ENCODE data around the gene MATN1. TPM values are rescaled to one million over a fixed set of nuclear protein-coding genes. Genes with fewer than 3 reads are reported as not detected.

The MATN1 gene
- total and polyA plus RNA-seq, 2 experiments from 2014 or later = 0.32 TPM; not detected in 1

DNA sequence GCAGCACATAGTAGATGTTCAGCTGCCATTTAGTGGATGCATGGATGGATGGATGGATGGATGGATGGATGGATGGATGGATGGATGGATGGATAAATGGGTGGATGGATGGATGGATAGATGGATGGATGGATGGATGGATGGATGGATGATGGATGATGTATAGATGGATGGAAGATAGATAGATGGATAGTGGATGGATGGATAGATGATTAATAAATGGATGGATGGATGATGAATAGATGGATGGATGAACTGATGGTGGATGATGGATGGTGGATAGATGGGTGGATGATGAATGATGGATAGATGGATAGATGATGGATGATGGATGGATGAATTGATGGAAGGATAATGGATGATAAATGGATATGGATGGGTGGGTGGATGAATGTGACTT, 20.6 kb downstream of the MATN1 start:
- in situ Hi-C loops (cut with MboI) = loop anchor here (25.0 kb wide), 1 partner anchor 1466 kb away; the partner anchor contains the start of genes MECR and PTPRU
- H3K36me3 ChIP-seq (ENCODE audit: low read depth) = no peaks in the 10 kb centered on the region

DNA sequence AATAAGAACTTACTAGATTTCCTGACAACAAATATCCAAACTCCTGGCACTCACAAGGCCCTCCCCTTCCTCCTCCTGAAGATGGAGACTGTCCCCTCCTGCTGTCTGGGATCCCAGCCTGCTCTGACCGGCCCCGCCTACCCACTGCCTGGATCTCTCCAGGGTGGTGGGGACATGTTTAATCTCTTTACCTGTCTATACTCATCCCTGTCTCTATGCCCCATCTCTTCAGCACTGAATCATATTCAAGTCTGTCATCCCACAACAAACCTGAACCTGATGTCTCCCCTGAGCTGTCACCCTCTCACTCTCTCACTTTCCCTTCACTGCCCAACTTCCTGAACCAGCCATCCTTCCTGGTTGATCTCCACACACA, 22.1 kb downstream of the MATN1 start:
- in situ Hi-C loops (cut with MboI) = loop anchor here (25.0 kb wide), 1 partner anchor 1464 kb away; the partner anchor contains the start of genes MECR and PTPRU
- peaks cover 17% of the 10 kb centered on the region for H3K4me1 ChIP-seq (ENCODE audit: insufficient read depth)
- WGBS, 2 experiments (ENCODE audit: low coverage in 1 of 2, low lambda C conversion rate in 2 of 2, missing lambda C conversion rate in 2 of 2) = 43 to 52% methylated on average over 2 of the region's 2 CpGs
- H3K27me3 ChIP-seq (replicated peaks; ENCODE audit: insufficient read depth) = no peaks in the 10 kb centered on the region
- no peaks in the 10 kb centered on the region for H3K9me3 ChIP-seq (ENCODE audit: low read depth)
- H3K4me2 ChIP-seq (ENCODE audit: unreplicated experiment) = no peak overlapping the region
- no peaks in the 10 kb centered on the region for H3K36me3 ChIP-seq (ENCODE audit: low read depth)
- H3K9me2 ChIP-seq (ENCODE audit: insufficient read depth) = no peaks in the 10 kb centered on the region
- H2AFZ ChIP-seq = peak overlapping the region; percentile 86
- peak overlapping the region; percentile 15; the same call in 1 of the 2 replicates for H3K9ac ChIP-seq
- no peak overlapping the region for H3K27ac ChIP-seq
- TF ChIP-seq EZH2 (IDR thresholded peaks at IDR 0.05; ENCODE audit: insufficient read depth, poor library complexity, severe bottlenecking) = no peak
- TF ChIP-seq EZH2phosphoT487 (IDR thresholded peaks at IDR 0.05; ENCODE audit: insufficient read depth, low read depth) = no peak
- DNase-seq = no peak
- no peaks in the 10 kb centered on the region for H3F3A ChIP-seq (ENCODE audit: insufficient read depth)
- H4K20me1 ChIP-seq (ENCODE audit: insufficient read depth) = no peaks in the 10 kb centered on the region
- H3K79me2 ChIP-seq (ENCODE audit: insufficient read depth) = no peaks in the 10 kb centered on the region
- H3K4me3 ChIP-seq = no peak overlapping the region

More for the DNA sequence above, 20.6 kb downstream of the MATN1 start:
- H3F3A ChIP-seq (ENCODE audit: insufficient read depth) = no peaks in the 10 kb centered on the region
- no peaks in the 10 kb centered on the region for H4K20me1 ChIP-seq (ENCODE audit: insufficient read depth)
- no peak for TF ChIP-seq EZH2 (IDR thresholded peaks at IDR 0.05; ENCODE audit: insufficient read depth, poor library complexity, severe bottlenecking)
- TF ChIP-seq EZH2phosphoT487 (IDR thresholded peaks at IDR 0.05; ENCODE audit: insufficient read depth, low read depth) = no peak
- no peaks in the 10 kb centered on the region for H3K27me3 ChIP-seq (replicated peaks; ENCODE audit: insufficient read depth)
- no peak overlapping the region for H3K4me3 ChIP-seq
- no peak for DNase-seq
- H3K4me1 ChIP-seq (ENCODE audit: insufficient read depth) = peaks cover 17% of the 10 kb centered on the region
- H3K4me2 ChIP-seq (ENCODE audit: unreplicated experiment) = no peak overlapping the region
- no peak overlapping the region for H3K27ac ChIP-seq
- no peak overlapping the region for H3K9ac ChIP-seq
- no peaks in the 10 kb centered on the region for H3K9me3 ChIP-seq (ENCODE audit: low read depth)
- H2AFZ ChIP-seq = no peak overlapping the region
- H3K9me2 ChIP-seq (ENCODE audit: insufficient read depth) = no peaks in the 10 kb centered on the region
- no peaks in the 10 kb centered on the region for H3K79me2 ChIP-seq (ENCODE audit: insufficient read depth)

- Histone ChIP-seq H3F3A (ENCODE audit: insufficient read depth) (no peaks in the 10 kb centered on the region), H3K9me2 (ENCODE audit: insufficient read depth) (no peaks in the 10 kb centered on the region), H3K9me3 (ENCODE audit: low read depth) (no peaks in the 10 kb centered on the region), H3K27me3 (replicated peaks; ENCODE audit: insufficient read depth) (no peaks in the 10 kb centered on the region), H3K27ac (no peak overlapping the region), H3K36me3 (ENCODE audit: low read depth) (no peaks in the 10 kb centered on the region), H3K4me2 (ENCODE audit: unreplicated experiment) (no peak overlapping the region), H3K9ac (peak overlapping the region; percentile 15; the same call in 1 of the 2 replicates), H3K4me3 (no peak overlapping the region), H4K20me1 (ENCODE audit: insufficient read depth) (no peaks in the 10 kb centered on the region), H3K79me2 (ENCODE audit: insufficient read depth) (no peaks in the 10 kb centered on the region), H2AFZ (peak overlapping the region; percentile 86), H3K4me1 (ENCODE audit: insufficient read depth) (peaks cover 17% of the 10 kb centered on the region)
- peak; percentile 90 for DNase-seq
- WGBS, 2 experiments (ENCODE audit: low coverage in 1 of 2, low lambda C conversion rate in 2 of 2, missing lambda C conversion rate in 2 of 2) = 46 to 55% methylated on average over 7 of the region's 7 CpGs
- in situ Hi-C loops (cut with MboI) = loop anchor here (25.0 kb wide), 1 partner anchor 1463 kb away; the partner anchor contains the start of genes MECR and PTPRU
- TF ChIP-seq EZH2phosphoT487 (IDR thresholded peaks at IDR 0.05; ENCODE audit: insufficient read depth, low read depth) = no peak
- TF ChIP-seq EZH2 (IDR thresholded peaks at IDR 0.05; ENCODE audit: insufficient read depth, poor library complexity, severe bottlenecking) = no peak
Measured at GRCh38 chr1:30700528-30701257, 22.7 kb downstream of the MATN1 start.

DNA sequence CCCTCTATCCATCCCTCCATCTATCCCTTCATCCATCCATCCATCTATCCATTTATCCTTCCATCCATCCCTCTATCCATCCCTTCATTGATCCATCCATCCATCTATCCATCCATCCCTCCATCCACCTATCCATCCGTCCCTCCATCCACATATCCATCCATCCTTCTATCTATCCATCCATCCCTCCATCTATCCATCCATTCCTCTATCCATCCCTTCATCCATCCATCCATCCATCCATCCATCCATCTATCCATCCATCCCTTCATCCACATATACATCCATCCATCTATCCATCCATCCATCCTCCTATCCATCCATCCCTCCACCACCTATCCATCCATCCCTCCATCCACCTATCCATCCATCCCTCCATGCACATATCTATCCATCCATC, 23.6 kb downstream of the MATN1 start:
- Histone ChIP-seq H3F3A (ENCODE audit: insufficient read depth) (no peaks in the 10 kb centered on the region), H3K79me2 (ENCODE audit: insufficient read depth) (no peaks in the 10 kb centered on the region)

More for the DNA sequence above, 23.6 kb downstream of the MATN1 start:
- H3K36me3 ChIP-seq (ENCODE audit: low read depth) = no peaks in the 10 kb centered on the region
- in situ Hi-C loops (cut with MboI) = loop anchor here (25.0 kb wide), 1 partner anchor 1462 kb away; the partner anchor contains the start of genes MECR and PTPRU
- H4K20me1 ChIP-seq (ENCODE audit: insufficient read depth) = no peaks in the 10 kb centered on the region
- H3K9me2 ChIP-seq (ENCODE audit: insufficient read depth) = no peaks in the 10 kb centered on the region
- no peak overlapping the region for H3K4me3 ChIP-seq
- no peak overlapping the region for H3K9ac ChIP-seq
- 38 to 45% methylated on average over 1 of the region's 1 CpG for WGBS, 2 experiments (ENCODE audit: low coverage in 1 of 2, low lambda C conversion rate in 2 of 2, missing lambda C conversion rate in 2 of 2)
- H3K9me3 ChIP-seq (ENCODE audit: low read depth) = no peaks in the 10 kb centered on the region
- no peak for DNase-seq
- H3K27ac ChIP-seq = no peak overlapping the region
- H3K4me2 ChIP-seq (ENCODE audit: unreplicated experiment) = no peak overlapping the region
- H3K27me3 ChIP-seq (replicated peaks; ENCODE audit: insufficient read depth) = no peaks in the 10 kb centered on the region
- H3K4me1 ChIP-seq (ENCODE audit: insufficient read depth) = peaks cover 17% of the 10 kb centered on the region
- H2AFZ ChIP-seq = no peak overlapping the region
- TF ChIP-seq EZH2phosphoT487 (IDR thresholded peaks at IDR 0.05; ENCODE audit: insufficient read depth, low read depth) (no peak), EZH2 (IDR thresholded peaks at IDR 0.05; ENCODE audit: insufficient read depth, poor library complexity, severe bottlenecking) (no peak)
